NCI-H524 (cell line): Measurements from ENCODE around the gene UQCC5.

ENCODE experiments used
- DNase-seq, 2 experiments: peaks; one replicate each; lab custom pipeline; 2025; lab: John Stamatoyannopoulos, UW

Gene UQCC5

DNA sequence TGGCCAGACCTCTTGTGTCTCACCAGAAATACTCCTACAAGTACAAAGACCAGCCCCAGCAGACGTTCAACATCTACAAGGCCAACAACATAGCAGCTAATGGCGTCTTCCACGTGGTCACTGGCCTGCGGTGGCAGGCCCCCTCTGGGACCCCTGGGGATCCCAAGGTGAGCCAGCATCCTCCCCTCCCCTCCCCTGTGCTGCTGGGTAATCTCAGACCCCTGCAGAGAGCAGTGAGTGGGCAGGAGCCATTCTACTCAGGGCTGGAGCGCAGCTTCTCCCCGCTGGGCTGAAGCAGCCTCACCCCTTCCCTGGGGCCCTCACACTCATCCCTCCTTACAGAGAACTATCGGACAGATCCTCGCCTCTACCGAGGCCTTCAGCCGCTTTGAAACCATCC is 31.4 kb upstream of the UQCC5 start:
- no peak for DNase-seq

GRCh38 chr3:52506266-52506966 is 30.0 kb upstream of the UQCC5 start:
- no peak for DNase-seq

DNA sequence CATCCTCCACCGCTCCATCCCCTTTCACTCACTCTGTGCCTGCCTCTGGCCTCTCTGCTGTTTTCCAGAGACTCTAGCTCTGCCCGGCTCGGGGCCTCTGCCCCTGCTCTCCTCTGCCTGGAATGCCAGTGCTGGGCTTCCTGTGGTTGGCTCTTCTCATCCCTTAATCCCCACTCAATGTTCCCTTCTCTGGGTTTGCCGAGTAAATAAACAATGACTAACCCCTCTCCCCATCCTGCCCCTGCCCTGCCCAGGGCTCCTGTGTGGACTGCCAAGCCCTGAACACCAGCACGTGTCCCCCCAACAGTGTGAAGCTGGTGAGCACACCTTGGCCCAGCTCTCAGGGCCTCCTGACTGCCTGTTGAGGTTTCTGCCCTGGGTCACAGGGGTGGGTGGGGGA is 29.0 kb upstream of the UQCC5 start:
- DNase-seq, result no peak

DNA sequence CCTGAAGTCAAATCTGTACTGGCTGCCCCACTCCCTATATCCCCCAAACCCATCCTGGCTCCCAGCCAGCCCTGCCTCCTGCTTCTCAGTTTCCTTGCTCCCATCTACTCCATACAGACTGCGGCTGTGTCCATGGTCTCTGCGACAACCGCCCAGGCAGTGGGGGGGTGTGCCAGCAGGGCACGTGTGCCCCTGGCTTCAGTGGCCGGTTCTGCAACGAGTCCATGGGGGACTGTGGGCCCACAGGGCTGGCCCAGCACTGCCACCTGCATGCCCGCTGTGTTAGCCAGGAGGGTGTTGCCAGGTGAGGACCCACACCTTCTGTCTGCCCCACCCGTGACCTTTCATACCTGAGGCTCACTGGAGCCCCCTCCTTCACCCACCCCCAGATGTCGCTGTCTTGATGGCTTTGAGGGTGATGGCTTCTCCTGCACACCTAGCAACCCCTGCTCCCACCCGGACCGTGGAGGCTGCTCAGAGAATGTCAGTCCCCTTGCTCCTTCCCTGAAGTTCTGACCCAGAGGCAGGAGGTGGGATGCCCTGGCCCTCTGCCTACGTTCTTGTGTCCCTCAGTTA is 26.6 kb upstream of the UQCC5 start:
- no peak for DNase-seq

DNA sequence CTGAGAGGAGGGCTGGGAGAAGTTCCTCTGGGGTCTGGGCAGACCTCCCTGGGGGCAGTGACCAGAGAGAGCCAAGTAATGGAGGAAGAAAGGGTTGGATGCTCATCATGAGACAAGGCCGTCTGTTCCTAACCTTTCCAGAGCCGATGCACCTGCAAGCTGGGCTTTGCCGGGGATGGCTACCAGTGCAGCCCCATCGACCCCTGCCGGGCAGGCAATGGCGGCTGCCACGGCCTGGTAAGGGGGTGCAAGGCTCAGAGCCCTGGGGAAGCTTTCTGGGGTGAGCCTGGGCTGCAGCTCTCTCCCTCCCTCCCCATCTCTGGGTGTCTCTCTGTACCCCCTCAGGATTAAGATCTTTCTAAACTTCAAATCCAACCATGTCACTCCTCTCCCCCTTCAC is 24.9 kb upstream of the UQCC5 start:
- DNase-seq, result no peak

DNA sequence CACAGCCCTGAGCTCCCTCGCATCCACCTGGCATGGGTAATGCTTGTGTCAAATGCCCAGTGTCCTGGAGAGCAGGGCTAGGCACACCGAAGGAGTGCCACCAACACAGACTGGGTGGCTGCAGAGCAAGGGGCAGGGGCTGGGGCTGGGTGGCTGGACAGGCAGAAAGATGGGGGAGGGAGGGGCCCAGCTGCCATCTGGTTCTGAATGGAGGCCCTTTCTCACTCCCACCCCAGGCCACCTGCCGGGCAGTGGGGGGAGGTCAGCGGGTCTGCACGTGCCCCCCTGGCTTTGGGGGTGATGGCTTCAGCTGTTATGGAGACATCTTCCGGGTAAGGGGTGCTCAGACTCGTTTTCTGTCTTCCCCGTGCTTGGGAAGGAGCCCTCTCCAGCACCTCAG is 24.3 kb upstream of the UQCC5 start:
- DNase-seq, result peak in 1 of 2 experiments; percentile 28

GRCh38 chr3:52512727-52513126 is 23.7 kb upstream of the UQCC5 start:
- no peak for DNase-seq

DNA sequence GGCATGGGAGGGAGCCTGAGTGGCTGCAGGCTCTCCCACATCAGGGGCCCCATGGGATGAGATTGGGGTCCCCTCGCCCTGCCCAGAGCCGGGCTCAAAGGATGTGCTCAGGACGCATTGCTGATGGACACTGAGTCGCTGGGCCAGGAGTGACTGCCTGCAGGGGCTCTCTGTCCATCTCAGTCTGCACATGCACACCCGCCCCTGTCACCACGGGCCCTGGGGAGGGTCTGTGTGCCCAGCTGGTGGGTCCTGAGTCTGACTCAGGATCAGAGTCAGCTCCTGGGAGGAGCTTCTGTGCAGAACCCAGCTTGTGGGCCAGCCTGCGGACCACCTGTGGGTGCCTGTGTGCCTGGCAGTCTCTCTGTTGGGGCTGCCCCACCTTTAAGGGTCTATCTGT is 23.1 kb upstream of the UQCC5 start:
- DNase-seq, result no peak

GRCh38 chr3:52514576-52514975 is 21.8 kb upstream of the UQCC5 start:
- DNase-seq, result no peak

- no peak for DNase-seq
Observed at GRCh38 chr3:52515192-52515591, 21.2 kb upstream of the UQCC5 start.

DNA sequence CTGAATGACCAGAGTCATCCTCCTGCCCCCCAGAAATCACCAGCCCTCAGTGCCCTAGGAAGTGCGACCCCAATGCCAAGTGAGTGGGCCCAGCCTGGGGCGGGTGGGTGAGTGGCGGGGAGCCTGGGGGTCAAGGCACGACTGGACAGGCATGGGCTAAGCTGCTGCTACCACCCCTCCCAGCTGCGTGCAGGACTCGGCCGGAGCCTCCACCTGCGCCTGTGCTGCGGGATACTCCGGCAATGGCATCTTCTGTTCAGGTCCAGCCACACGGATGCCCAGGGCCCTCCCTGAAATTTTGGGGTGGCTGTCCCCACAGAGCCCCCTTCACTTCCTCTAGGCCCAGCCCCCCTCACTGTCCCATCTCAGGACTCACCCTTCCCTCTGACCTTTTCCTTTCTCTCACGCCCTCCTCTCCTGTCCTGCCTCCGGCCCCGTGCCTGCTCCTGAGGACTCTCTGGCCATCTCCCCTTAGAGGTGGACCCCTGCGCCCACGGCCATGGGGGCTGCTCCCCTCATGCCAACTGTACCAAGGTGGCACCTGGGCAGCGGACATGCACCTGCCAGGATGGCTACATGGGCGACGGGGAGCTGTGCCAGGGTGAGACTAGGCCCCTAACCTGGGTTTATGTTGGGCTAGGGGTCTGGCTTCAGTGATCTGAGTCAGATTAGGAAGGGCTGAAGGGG is 19.8 kb upstream of the UQCC5 start:
- DNase-seq, result no peak

- no peak for DNase-seq
Observed at GRCh38 chr3:52517796-52518722, 18.3 kb upstream of the UQCC5 start.

DNA sequence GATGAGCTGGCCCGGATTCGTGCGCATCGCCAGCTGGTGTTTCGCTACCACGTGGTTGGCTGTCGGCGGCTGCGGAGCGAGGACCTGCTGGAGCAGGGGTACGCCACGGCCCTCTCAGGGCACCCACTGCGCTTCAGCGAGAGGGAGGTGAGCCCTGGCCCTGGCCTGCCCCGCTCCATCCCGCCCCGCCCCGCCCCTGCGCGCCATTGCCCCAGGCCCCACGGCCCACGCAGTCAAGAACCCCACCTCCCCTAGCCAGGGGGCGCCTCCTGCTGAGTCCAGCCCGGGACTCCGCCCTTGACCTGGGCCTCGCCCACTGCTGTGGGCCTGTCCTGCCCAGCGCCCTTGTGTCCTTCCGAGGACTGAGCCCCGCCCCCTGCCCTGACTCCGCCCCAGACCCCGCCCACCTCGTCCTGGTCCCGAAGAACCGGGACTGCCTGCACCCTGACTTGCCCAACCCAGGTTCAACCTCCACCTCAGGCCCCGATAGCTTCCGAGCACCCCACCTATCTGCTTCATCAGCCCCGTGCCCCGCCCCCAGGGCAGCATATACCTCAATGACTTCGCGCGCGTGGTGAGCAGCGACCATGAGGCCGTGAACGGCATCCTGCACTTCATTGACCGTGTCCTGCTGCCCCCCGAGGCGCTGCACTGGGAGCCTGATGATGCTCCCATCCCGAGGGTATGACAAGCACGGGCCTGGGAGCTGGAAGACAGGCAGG is 17.5 kb upstream of the UQCC5 start:
- DNase-seq, result no peak

- DNase-seq, result no peak
Observed at GRCh38 chr3:52519445-52520140, 16.8 kb upstream of the UQCC5 start.

- no peak for DNase-seq
Observed at GRCh38 chr3:52520141-52520667, 16.2 kb upstream of the UQCC5 start.

DNA sequence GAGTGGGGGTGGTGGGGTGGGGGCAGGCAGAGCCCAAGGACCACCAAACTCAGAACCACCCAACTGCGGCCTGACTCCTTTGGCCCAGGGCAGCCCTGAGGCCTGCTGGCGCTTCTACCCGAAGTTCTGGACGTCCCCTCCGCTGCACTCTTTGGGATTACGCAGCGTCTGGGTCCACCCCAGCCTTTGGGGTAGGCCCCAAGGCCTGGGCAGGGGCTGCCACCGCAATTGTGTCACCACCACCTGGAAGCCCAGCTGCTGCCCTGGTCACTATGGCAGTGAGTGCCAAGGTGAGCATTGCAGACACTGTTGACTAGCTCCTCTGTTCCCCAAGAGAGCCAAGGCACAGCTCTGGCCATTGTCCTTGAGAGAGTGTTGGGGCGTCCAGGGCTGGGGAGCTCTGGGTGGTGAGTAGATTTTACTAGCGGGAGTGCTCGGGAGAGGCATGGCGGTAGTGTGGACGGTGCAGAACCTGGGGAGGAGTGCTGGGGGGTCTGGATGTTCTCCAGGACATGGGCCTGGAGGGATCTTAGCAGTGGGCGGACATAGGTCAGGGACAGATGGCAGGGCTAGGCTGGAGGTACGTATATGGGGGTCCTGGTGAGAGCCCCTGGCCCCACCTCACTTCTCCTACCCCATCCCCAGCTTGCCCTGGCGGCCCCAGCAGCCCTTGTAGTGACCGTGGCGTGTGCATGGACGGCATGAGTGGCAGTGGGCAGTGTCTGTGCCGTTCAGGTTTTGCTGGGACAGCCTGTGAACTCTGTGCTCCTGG is 15.5 kb upstream of the UQCC5 start:
- no peak for DNase-seq

GRCh38 chr3:52521488-52521824 is 14.9 kb upstream of the UQCC5 start:
- no peak for DNase-seq

GRCh38 chr3:52521881-52522650 is 14.3 kb upstream of the UQCC5 start:
- DNase-seq, result no peak

GRCh38 chr3:52522651-52523251 is 13.7 kb upstream of the UQCC5 start:
- DNase-seq, result no peak
